ENCODE measurements around the gene SH2D1A.

GRCh38 chrX:124348885-124349453 lies 2.6 kb downstream of the SH2D1A start:
- no peak for TF ChIP-seq CTCF (conservative IDR thresholded peaks at IDR 0.05)
- TF ChIP-seq EZH2 (IDR thresholded peaks at IDR 0.05; ENCODE audit: low read depth), result no peak
